GM23338 (cell line): ENCODE results near the gene RHEX. TPM values are rescaled to one million over a fixed set of nuclear protein-coding genes. Genes with fewer than 3 reads are reported as not detected.

Experiments used
- ATAC-seq: fragments of 200-7000 bp; cut with Tn5 transposase; 3 replicates; pipeline ENCODE4 v1.9.1; 2020
- DNase-seq: peaks from one replicate; pipeline ENCODE4 v3.0.0-alpha.2; 2015; ENCODE audit warnings: low spot score
- H2AFZ ChIP-seq: fragments of 200-600 bp; sonication (generic); 2 replicates; pipeline ENCODE4 v1.8.0; 2016; ENCODE audit warnings: antibody characterized with exemption, mild to moderate bottlenecking, moderate library complexity
- H3F3A ChIP-seq: fragments of 200-600 bp; sonication (generic); replicated peaks from 2 replicates; pipeline ENCODE4 v1.8.0; 2017; ENCODE audit warnings: antibody characterized with exemption, mixed run types, low read depth
- H3K27ac ChIP-seq: fragments of 200-600 bp; sonication (generic); 2 replicates; pipeline ENCODE4 v1.6.1; 2016; ENCODE audit warnings: low read depth
- H3K27me3 ChIP-seq: fragments of 200-600 bp; sonication (generic); 2 replicates; pipeline ENCODE4 v1.8.0; 2016; ENCODE audit warnings: mild to moderate bottlenecking, mixed run types, moderate library complexity; ENCODE audit not compliant: insufficient read depth
- H3K36me3 ChIP-seq: fragments of 200-600 bp; sonication (generic); 2 replicates; pipeline ENCODE4 v1.8.0; 2016; ENCODE audit warnings: mild to moderate bottlenecking; ENCODE audit not compliant: insufficient read depth
- H3K4me1 ChIP-seq: fragments of 200-600 bp; sonication (generic); 2 replicates; pipeline ENCODE4 v1.8.0; 2016; ENCODE audit warnings: mild to moderate bottlenecking, moderate library complexity; ENCODE audit not compliant: insufficient read depth
- H3K4me2 ChIP-seq: fragments of 200-600 bp; sonication (generic); 2 replicates; pipeline ENCODE4 v1.7.1; 2017; ENCODE audit warnings: mixed run types
- H3K4me3 ChIP-seq: fragments of 200-600 bp; sonication (generic); 2 replicates; pipeline ENCODE4 v1.6.1; 2016; ENCODE audit warnings: mixed run types
- H3K79me2 ChIP-seq: fragments of 200-600 bp; sonication (generic); replicated peaks from 2 replicates; pipeline ENCODE4 v1.8.0; 2017; ENCODE audit warnings: mild to moderate bottlenecking; ENCODE audit not compliant: insufficient read depth
- H3K9me2 ChIP-seq: fragments of 200-600 bp; sonication (generic); 2 replicates; pipeline ENCODE4 v1.8.0; 2017; ENCODE audit not compliant: insufficient read depth
- H4K20me1 ChIP-seq: fragments of 200-600 bp; sonication (generic); replicated peaks from 2 replicates; pipeline ENCODE4 v1.8.0; 2017; ENCODE audit warnings: mild to moderate bottlenecking; ENCODE audit not compliant: insufficient read depth
- H3K27ac Mint-ChIP-seq: 2 replicates; pipeline ENCODE4 v1.8.0; 2020; ENCODE audit warnings: inconsistent platforms, mild to moderate bottlenecking, moderate library complexity, mixed read lengths
- H3K27me3 Mint-ChIP-seq: 3 replicates; pipeline ENCODE4 v1.8.0; 2022; ENCODE audit warnings: low read depth, mild to moderate bottlenecking, moderate library complexity, mixed read lengths, inconsistent platforms; ENCODE audit not compliant: insufficient read depth, poor library complexity
- H3K36me3 Mint-ChIP-seq: 3 replicates; pipeline ENCODE4 v1.8.0; 2021; ENCODE audit warnings: low read depth, mild to moderate bottlenecking, inconsistent platforms, moderate library complexity, mixed read lengths
- H3K4me1 Mint-ChIP-seq: 3 replicates; pipeline ENCODE4 v1.8.0; 2020; ENCODE audit warnings: mild to moderate bottlenecking, inconsistent platforms, mixed read lengths
- H3K4me3 Mint-ChIP-seq: 3 replicates; pipeline ENCODE4 v1.8.0; 2021; ENCODE audit warnings: moderate library complexity, mild to moderate bottlenecking, inconsistent platforms, mixed read lengths
- H3K9me3 Mint-ChIP-seq: 3 replicates; pipeline ENCODE4 v1.8.0; 2020; ENCODE audit warnings: moderate library complexity, mild to moderate bottlenecking, inconsistent platforms, mixed read lengths
- ETS1 ChIP-seq: IDR thresholded peaks from 2 replicates; pipeline ENCODE4 v1.6.1; 2016; ENCODE audit warnings: antibody characterized with exemption
- NANOG ChIP-seq: IDR thresholded peaks from 2 replicates; pipeline ENCODE4 v1.6.1; 2016; ENCODE audit warnings: antibody characterized with exemption, borderline replicate concordance
- ZNF462 ChIP-seq: fragments of 250-450 bp; sonication (Bioruptor Pico); IDR thresholded peaks from 2 replicates; pipeline ENCODE4 v1.5.0; 2020; ENCODE audit warnings: mild to moderate bottlenecking, moderate library complexity
- polyA plus RNA-seq: library from polyadenylated mRNA; unstranded; fragments of >200 nt; fragmentation: Nextera tagmentation; extraction: Ambion mirVana; gene quantifications from 2 replicates; pipeline ENCODE4 v1.2.1, GENCODE V29; 2016
- total RNA-seq: library from RNA; depleted of rRNA; stranded (reverse); fragments of >200 nt; shearing (Covaris generic); gene quantifications from 2 replicates; pipeline ENCODE4 v1.2.3, GENCODE V29; 2014

The RHEX gene
- total and polyA plus RNA-seq, 2 experiments from 2014 or later, result not detected

GRCh38 chr1:206111271-206111927 is 58.4 kb downstream of the RHEX start:
- no peak overlapping the region for H3K4me3 Mint-ChIP-seq
- Histone ChIP-seq H3K9me2 (no peaks in the 10 kb centered on the region), H3K27me3 (peaks cover 4% of the 10 kb centered on the region; the same call in 1 of the 2 replicates), H3K27ac (no peak overlapping the region), H3K36me3 (no peaks in the 10 kb centered on the region), H3K4me2 (no peak overlapping the region), H3K4me1 (no peaks in the 10 kb centered on the region), H4K20me1 (no peaks in the 10 kb centered on the region), H3K79me2 (no peaks in the 10 kb centered on the region), H3K4me3 (no peak overlapping the region), H3F3A (no peaks in the 10 kb centered on the region), H2AFZ (no peak overlapping the region)
- no peak overlapping the region for H3K27ac Mint-ChIP-seq
- H3K27me3 Mint-ChIP-seq, result peaks cover 11% of the 10 kb centered on the region
- H3K36me3 Mint-ChIP-seq, result no peaks in the 10 kb centered on the region
- no peaks in the 10 kb centered on the region for H3K4me1 Mint-ChIP-seq
- no peaks in the 10 kb centered on the region for H3K9me3 Mint-ChIP-seq
- TF ChIP-seq ETS1 (no peak), NANOG (no peak), ZNF462 (CRISPR knock-in tag) (no peak)
- DNase-seq (no peak), ATAC-seq (no peak)
